ENCODE results near the gene HOXB9.

HOXB9 gene

DNA sequence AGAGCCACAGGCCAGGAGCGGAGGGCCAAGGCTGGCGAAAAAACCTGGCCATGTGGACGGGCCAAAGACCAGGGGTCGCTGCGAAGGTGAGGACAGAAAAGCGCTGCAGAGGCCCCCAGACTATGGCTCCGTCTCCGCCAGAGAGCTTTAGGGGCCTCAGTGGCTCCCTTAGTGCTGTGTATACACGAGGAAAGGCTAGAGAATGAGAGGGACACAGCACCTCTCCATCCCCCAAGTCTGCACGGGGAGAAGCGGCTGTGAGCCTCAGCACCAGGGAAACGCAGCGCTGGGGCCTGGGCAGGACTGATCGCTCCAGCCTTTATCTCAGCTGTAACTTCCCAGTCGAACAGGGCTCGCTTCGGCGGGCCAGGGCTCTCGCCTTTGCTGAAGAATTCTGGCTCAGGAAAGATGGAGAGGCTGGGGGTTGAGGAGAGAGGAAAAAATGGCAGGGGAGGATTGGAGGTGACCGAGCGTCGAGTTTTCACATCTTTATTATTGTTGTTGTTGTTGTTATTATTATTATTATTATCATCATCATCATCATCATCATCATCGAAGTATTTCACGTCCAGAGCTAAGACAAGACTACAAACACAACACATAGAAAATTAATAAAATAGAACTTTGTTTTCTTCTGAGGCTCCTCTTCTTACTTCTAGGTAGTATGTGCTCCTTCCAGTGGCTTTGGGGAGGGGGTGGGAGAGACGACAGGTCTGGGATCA lies 30.7 kb downstream of the HOXB9 start:
- DNase-seq = no peak

DNA sequence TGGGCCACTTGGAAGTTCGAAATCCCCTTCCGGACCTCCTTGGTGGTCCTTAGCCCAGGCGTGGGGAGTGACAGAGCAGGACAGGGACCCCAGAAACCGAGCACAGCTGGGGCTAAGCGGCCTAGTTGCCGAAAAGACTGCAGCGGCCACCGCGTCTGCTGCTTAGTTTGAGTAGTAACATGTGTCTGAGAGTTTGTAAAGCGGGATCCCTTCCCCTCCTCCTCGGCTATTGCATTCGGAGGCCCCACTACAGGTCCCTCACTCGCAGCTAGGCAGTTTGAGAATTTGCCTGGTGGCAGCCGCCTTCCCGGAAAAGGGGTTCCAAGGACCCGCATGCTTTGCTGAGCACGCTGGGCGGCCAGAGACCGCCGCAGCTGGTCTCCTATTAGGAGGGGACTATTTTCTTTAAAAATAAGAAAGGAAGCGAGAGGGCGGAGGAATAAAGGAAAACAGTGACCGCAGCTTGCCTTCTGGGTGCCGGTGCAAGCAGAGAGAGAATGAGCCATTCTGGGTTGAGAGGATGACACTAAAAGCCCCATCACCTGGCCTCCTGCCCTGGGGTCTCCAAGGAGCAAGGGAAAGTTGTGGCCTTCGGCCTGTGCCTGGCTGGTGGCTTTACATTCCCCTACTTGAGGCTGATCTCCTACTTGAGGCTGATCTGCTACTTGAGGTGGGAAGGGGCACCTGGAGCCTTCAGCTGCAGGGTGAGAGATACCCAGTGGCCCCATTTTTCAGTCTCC lies 31.4 kb downstream of the HOXB9 start:
- DNase-seq = no peak

DNA sequence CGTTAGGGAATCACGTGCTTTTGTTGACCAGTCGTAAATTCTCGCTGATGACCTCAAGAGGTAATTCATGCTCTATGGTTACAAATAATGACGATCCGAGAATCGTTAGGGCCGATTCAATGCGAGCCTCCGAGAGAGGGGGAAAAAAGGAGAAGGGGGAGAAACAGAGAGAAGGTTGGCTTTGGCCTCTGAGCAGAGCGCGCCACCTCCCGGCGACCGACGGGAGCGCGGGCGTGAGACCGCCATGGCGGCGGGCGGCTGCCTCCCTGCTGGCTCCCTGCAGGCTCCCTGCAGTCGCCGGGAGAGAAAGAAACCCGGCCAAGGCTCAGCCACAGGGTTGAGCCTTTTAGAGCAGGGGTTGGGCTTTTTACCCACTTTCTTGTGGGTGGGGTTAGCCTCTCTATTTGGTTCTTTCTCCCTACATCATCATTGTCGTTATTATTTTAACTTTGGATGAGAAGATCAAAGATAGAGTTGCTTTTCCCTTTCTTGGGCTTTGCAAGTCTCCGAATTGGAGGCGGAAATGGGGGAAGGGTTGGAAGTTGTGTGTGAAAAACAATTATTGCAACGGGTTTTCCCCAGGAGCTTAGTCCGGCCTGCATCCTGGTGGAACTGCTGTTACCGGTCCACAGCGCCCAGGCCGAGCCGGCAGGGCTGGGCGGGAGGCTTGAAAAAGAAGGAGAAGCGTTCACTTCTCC lies 32.2 kb downstream of the HOXB9 start:
- DNase-seq = peak; percentile 27

DNA sequence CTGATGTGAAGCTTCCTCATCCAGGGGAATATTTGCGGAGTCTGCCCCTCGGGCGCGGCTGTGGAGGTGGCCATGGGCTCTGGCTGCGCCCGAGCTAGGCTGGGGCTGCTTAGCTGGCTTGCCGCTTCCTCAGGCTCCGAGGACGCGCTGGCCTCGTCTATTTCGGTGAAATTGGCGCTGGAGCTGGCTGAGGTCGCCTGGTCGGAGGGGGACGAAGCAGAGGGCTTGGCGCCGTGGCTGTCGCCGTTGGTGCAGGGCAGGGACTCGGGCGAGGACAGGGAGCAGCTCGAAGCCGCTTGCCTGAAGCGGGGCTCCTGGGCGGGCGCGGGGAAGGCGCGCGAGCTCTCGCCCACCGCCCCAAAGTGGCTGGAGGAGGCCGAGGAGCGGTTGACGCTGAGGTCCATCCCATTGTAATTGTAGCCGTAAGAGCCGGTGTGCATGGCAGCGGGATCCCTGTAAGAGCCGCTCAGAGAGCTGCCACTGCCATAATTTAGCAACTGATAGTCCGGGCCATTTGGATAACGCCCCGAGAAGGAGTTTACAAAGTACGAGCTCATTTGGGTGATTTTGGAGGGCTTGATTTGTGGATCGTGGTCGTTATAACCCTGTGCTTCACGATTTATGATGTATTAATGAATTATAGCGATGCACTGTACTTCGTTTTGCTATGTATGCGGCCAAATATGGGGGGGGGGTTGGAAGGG lies 32.9 kb downstream of the HOXB9 start, which contains the start of gene HOXB5:
Gene HOXB5 (minus strand): TSS at position 654 of the 704 bp plus-strand sequence. CDS start 97 bp downstream, at position 557.
- DNase-seq = no peak

DNA sequence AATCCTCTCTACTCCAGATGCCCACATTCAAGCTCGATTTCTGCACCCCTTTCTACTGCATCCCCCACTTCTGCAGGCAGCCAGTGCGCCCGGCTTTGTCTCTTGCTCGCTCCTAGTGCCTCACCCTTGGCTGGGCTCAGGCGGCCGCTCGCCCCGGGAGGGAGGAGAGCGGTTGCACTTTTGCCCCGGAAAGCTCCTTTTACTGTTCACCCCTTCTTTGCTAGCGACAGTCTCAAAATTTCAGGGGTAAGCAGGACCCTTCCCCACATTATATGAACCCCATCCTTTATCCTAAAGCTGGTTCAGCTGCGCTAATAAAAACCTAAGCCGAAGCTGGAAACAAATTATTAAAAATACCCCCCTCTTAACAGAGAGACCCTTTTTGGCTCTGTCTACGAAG lies 33.6 kb downstream of the HOXB9 start:
- DNase-seq = no peak

DNA sequence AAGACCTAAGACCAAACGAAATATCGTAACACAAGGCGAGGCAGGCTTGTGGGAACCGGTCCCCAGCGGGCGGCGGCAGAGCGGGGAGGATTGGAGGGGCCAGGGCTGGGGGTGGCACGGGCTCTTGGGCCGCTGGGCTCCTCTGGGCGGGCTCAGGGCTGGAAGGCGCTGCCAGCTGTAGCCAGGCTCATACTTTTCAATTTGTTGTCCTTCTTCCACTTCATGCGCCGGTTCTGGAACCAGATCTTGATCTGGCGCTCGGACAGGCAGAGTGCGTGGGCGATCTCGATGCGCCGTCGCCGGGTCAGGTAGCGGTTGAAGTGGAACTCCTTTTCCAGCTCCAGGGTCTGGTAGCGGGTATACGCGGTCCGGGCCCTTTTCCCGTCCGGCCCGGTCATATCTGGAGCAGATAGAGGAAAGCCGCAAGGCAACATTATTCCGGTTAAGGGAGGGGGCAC lies 34.1 kb downstream of the HOXB9 start:
- no peak for DNase-seq

DNA sequence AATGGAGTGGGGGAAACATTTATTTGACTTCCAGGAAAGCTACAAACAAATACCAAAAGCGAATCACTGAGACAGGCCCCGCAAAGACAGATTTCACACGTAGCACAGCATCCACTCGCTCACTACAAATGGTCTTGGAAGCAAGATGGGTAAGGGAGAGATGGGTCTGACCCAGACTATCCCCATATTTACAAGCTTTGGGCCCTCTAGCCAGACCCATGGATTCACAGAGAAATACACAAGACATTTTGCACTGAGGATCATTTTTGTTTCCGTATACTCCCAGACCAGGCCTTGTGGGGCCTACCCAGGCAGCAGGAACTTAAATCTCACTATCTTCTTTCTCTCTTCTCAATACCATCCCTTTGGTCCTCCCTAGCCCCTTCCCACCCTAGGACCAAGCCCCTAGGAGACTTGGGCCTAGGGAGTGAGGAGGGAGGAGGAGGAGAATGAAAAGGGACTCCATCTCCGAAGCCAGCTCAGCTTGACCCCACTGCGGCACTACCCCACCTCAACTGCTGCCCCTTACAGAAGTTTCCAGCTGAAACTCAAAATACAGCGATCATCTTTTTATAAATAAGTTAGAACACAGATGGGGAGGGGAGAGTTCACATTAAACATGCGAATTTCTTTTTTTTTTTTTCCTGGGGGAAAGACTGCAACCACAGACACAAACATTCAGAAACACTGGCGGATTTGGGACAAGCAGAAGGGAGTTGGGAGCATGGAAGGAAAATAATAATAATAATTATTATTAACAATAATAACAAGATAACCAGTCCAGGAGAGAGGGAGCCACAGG lies 34.7 kb downstream of the HOXB9 start:
- no peak for DNase-seq

DNA sequence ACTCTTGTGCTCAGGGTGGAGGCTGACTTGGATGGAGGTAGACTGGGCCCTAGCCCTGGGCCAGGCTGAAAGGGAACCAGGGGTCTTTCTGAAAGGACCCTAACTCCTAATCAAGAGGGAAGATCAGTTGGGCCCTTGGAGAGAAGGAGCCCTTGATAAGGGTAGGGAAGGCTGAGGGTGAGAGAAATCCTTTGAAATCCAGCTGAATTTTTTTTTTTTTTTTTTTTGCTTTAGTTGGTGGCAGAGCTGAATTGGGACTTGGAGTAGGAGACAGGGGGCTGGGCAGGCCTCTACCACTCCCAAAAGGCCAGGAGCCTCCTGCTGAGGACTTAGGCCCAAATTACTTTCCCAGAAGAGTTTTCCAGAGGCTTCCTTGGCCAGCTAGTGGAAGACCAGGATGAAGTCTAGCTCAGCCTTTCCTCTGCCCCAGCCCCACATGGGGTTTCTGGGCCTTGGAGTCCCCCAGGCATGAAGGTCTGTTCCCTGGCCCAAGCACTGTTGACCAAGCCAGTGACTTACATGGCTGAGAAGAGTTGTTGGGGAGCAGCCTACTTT lies 35.5 kb downstream of the HOXB9 start:
- DNase-seq = no peak

DNA sequence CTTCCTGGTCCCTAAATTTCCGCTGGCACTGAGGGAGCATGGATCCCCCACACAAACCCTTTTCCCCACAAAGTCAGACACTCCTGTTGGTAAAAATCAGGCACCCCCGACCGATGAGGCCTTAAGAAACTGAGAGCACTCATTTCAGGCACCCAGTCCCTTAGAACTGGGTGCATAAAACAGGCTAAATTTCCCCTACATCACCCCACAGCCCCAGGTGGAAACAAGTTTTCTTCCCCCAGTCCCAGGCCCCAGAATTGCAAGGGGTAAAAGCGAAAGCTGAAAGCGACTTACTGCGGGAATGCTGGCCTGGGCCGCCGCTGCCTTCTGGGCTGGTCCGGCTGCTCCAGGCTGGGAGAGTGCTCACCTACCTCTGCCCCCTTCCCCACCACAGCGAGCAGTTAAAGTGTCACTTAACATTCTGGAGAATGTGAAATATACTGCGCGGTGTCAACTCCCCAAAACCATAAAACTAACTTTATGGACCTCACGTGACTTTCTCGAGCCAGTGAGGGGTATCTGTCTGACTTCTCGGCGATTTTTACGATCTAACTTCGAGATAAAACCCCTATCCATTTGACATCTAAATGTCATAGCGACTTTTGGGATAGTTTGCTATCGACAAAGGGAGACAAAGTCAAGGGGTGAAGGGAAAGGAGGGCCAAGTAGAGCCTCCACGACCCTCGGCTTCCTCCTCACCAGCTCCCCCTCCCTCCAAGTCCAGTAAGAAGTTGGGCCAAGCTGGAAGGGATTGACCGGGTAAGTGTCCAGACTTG lies 36.1 kb downstream of the HOXB9 start, which contains the start of gene HOXB3:
Gene HOXB3 (minus strand): TSS at position 411 of the 776 bp plus-strand sequence. CDS start 37,767 bp downstream, outside the sequence.
- no peak for DNase-seq

DNA sequence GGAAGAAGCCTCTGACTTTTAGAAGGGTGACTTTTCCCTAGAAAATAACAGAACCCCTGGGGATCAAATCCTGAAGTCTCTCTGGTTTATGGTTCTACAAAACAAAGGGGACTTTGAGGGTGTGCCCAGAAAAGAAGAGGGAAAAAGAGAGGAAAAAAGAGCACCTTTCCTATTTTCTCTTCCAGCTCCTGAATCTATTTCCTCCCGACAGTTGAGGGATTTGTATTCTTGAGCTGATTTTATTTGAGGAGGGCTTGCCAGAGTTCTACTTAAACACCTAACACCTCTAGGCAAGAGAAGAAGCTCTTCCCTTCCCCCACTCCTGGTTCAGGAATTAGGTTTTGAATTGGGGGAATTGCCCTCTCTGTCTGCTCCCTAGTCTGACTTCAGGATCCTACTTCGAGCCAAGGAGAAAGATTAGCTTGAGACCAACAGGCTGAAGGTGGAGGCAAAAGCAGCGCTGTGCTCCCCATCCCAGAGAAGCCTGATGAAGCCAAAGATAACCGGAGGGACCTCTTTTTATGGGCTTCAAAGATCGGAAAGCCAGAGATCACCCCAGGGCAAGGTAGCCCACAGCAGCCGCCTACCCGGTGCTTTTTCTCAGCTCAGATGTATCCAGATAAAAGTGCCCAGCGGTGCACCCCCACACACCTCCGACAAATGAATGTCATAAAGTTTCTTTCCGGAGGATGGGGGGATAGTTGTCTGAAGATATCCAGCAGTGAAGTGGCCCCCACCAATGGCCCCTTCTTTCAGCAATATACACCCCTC lies 36.9 kb downstream of the HOXB9 start:
- no peak for DNase-seq

DNA sequence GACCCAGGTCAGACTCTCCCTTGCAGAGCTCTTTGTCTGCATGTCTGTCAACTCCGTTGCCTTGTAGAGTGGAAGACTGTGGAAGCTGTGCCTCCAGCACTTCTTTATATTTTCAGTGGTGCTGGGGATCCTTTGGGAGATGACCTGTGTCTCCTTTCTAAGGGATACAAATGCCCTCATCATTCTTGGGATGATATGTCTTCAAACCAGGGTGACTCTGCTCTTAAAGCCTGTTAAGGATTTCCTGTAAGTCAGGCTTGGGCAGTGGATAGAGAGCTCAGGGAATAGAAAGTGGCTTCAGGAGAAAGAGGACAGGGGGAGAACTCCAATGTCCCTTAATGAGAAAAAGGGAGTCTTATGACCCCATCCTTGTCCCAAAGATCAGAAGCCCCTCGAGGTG lies 37.6 kb downstream of the HOXB9 start:
- no peak for DNase-seq

DNA sequence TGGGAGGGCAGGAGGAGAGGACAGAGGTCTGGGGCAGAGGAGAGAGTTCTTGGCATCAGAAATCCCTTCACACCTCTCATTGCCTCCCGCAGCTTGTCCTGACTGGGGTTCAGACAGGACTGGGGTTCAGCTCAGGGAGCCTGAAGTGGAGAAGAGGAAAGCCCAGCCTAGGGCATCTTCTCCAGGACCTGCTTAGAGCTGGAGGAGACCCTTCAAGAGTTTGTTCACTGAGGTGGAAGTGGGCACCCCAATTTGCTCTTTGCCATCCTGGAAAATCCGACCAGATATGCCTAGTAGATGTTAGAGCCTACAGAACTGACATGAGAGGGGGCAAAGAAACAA lies 38.1 kb downstream of the HOXB9 start:
- no peak for DNase-seq

DNA sequence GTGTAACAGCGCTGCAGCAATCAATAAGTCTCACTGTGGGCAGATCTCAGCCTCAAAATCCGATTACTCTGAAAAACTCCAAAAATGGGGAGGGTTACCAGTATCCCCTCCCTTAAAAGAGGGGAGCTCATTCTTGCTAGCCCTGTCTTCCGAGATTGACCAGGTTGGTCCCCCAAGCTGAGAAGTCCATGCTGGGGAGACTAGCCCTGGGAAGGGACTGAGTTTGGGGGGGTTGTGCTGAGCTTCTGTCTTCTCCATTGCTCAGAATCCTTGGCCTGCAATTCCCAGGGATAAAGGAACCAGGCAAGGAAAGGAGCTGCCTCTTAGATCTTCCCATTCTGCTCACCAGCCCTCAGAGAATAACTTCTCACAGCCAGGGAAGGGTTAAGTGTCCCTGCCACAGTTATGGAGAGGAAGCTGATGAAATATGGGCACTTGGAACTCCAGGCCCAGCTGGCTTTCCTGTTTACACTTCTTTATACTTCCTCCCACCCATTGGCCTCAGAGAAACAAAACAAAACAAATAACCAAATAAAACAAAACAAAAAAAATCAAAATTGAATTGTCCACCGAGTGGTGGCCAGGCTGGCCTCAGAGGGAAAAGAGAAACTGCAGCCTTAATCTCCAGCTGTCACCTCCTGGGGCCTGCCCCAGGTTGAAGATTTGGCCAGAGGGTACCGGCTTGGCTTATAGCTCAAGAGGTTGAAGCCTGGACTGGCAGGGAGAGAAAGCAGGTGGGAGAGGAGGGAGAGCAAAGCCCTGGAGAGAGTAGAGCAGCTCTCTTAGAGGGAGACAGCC lies 38.7 kb downstream of the HOXB9 start:
- no peak for DNase-seq

DNA sequence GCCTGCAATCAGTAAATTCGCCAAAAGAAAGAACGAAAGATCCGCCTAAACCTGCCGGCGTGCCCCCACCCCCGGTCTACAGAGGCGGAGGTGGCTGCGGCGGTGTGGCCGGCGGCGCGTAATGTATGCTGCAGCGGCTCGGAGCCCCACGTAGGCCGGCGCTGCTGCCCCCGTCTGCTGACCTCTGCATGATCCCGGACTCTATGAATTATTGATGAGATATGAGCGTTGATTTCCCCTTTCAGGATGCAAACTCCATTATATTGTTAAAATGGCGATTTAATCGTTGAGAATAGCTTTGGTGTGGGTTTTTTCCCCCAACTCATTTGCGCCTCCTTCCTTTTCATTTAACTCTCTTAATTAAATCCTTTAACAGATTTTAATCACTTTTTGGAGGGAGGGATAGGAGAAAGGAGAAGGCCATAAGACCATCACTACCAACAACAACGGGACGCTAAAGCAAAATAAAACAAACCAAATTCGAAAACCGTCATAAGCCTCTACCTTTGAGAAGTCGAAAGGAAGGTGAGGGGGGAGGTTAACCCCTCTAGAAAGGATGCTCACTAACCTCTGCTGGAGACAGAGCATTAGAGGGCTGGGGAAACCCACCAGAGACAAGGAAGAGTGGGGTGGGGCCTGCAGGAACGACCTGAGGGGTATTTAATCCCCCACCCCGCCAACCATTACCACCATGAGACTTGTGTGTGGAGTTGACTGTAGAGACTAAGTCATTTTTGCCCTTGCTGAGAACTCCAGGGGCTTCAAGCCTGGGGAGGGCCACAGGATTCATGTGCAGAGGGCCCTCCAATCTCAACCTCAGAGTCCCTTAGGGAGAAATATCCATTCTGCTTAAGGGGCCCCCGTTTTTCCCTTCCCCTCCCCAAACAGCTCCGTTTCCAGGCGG lies 39.6 kb downstream of the HOXB9 start:
- DNase-seq = no peak

DNA sequence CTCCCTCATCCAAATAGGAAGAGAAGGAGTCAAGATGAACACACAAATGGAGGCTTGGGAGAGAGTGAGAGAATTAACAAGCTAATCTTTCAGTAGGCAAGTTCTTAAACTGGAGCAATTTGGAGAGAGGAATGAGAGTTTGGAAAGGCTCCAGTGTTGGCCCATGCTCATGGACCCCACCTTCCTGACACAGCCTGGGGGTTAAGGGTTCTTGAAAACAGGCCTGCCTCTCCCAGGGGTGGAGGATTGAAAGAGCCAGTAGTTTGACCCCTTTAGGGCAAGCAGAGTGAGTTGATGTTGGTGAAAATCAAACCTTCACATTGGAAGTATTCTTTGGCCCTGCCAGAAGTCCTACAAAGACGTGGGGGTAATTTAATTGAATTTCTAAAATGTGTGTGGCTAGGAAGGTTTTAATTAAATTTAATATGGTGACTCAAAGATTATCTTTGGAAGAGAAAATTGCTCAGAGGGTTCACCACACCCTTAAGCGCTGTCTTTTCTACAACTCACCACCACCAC lies 41.9 kb downstream of the HOXB9 start:
- no peak for DNase-seq

DNA sequence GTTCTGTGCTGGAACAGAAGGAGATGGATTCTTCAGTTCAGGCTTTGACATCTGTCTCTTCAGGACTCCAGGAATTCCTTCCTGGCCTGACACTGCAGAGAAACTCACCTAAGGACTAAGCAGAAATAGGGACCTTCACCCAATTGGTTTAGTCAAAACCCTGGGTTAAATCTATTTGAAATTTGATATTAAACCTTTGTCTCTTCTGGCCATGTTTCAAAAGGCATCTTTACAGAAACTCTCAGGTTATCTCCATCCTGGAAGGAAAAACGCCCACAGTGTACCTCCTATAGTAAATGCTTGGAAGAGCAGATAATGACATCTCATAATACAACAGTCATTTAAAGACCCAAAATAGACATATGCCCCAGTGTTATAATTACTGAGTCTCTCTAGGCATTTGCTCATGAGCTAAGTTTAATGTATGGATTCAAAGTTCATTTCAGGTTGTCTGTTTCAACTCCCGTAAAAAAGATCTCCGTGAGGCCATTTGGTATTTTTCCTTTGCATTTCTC lies 42.4 kb downstream of the HOXB9 start:
- no peak for DNase-seq

DNA sequence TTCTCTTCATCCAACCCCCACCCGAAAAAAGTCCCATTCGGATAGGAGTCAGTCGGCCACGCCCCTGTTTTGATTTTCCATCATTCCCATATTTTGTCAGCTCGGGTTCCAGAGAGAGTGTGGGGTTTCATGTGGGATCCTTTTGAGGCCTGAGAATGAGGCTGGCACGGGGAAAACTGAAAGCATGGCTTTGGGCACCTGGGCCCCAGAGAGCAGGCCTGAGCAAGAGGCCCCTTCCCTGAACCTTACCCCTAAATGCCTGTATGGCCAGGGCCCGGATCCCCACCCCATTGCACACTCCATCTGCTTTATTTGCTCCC lies 43.4 kb downstream of the HOXB9 start:
- no peak for DNase-seq

Measured in NCI-H446 treated with DMSO at 0.1 percent for 48 hours (cell line).